Vagina (tissue), 2 donors: ENCODE data around the gene IL2RA.

Experiments used
- POLR2AphosphoS5 ChIP-seq, 2 donors: sonication (generic); formaldehyde crosslinking; IDR thresholded peaks; one replicate each; pipeline ENCODE4 v1.9.0; 2017; ENCODE audit warnings: antibody characterized with exemption in 2 of 2, mild to moderate bottlenecking in 2 of 2, low read depth in 1 of 2; ENCODE audit not compliant: insufficient read depth in 1 of 2
- TF ChIP-seq, protein P1 (sequence below), 3 experiments: fragments of 450-650 bp in 2 of 3; fragments of 200-600 bp in 1 of 3; sonication (generic) in 1 of 3; IDR thresholded peaks; one replicate each; pipeline ENCODE4 v1.5.1; 2017 to 2019; ENCODE audit warnings: antibody characterized with exemption in 3 of 3, mild to moderate bottlenecking in 2 of 3, moderate library complexity in 2 of 3

DNA sequence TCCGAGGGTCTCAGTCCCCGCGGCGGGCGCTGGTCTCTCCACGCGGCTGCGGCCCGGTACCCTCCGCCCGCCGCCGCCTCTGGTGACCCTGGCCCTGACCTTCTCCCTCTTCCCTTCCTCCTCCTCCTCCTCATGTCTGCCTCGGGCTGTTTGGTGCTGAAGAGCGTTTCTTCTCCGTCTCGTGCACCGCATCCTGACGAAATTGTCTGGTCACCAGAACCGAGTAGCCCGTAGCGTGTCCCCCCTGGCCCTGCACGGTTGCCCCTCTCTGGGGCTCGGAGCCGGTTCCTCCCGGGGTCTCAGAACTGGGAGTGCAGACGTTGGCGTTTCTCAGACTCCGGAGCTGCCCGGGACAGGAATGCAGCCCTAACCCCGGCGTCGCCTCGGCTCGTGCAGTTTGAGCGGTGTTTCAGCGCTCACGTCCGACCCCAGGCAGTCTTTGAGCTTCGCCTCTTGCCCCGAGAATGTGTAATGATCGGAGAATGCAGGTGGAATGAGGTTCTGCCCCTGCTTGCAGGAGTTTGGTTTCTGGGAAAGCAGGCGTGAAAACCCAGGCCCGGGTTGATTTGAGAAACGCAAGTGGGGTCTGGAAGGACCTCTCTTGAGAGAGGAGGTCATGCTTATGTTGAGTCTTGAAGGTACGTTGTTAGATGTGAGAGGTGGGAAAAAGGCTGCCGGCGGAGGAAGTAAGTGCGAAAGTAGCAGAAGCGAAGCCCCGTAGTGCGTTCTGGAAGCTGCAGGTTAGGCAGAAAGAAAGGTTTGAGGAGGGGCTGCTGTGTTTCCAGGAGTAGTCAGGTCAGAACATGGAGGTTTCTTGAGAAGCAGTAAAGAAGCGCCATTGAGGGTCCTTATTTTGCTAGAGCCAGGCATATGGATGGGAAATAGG, 27.4 kb upstream of the IL2RA start:
- TF ChIP-seq, protein P1, sequence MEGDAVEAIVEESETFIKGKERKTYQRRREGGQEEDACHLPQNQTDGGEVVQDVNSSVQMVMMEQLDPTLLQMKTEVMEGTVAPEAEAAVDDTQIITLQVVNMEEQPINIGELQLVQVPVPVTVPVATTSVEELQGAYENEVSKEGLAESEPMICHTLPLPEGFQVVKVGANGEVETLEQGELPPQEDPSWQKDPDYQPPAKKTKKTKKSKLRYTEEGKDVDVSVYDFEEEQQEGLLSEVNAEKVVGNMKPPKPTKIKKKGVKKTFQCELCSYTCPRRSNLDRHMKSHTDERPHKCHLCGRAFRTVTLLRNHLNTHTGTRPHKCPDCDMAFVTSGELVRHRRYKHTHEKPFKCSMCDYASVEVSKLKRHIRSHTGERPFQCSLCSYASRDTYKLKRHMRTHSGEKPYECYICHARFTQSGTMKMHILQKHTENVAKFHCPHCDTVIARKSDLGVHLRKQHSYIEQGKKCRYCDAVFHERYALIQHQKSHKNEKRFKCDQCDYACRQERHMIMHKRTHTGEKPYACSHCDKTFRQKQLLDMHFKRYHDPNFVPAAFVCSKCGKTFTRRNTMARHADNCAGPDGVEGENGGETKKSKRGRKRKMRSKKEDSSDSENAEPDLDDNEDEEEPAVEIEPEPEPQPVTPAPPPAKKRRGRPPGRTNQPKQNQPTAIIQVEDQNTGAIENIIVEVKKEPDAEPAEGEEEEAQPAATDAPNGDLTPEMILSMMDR (IDR thresholded peaks at IDR 0.05), result no peak
- TF ChIP-seq POLR2AphosphoS5 (IDR thresholded peaks at IDR 0.05; ENCODE audit: insufficient read depth in 1 of 2, low read depth in 1 of 2), result no peak
